ENCODE data around the gene UQCRC1. TPM values are rescaled to one million over a fixed set of nuclear protein-coding genes. Genes with fewer than 3 reads are reported as not detected.

UQCRC1 gene
- total RNA-seq, 6 donors from 2014 or later = 119 to 239 (median 154) TPM

- no peaks in the 10 kb centered on the region for H3K27me3 ChIP-seq
- H3K9me3 ChIP-seq = no peaks in the 10 kb centered on the region
- ATAC-seq (ENCODE audit: low FRiP score in 2 of 2) (no peak), DNase-seq (peak in 1 of 2 donors; percentile 22)
- H3K4me1 ChIP-seq = no peaks in the 10 kb centered on the region
- no peak for TF ChIP-seq POLR2AphosphoS5 (IDR thresholded peaks at IDR 0.05)
- TF ChIP-seq POLR2A (IDR thresholded peaks at IDR 0.05) = no peak
- no peak for TF ChIP-seq EP300 (IDR thresholded peaks at IDR 0.05)
- TF ChIP-seq CTCF (IDR thresholded peaks at IDR 0.05) = no peak
- no peak overlapping the region for H3K4me3 ChIP-seq
- no peak overlapping the region for H3K27ac ChIP-seq
- H3K36me3 ChIP-seq = no peaks in the 10 kb centered on the region
- WGBS, 2 donors = 85 to 89% methylated on average over 4 to 7 of the region's 7 CpGs
Observed at GRCh38 chr3:48572517-48572916, 36.9 kb downstream of the UQCRC1 start.

GRCh38 chr3:48571938-48572337 is 37.5 kb downstream of the UQCRC1 start:
- ATAC-seq (ENCODE audit: low FRiP score in 2 of 2) = no peak
- Histone ChIP-seq H3K27me3 (no peaks in the 10 kb centered on the region), H3K27ac (no peak overlapping the region), H3K4me3 (no peak overlapping the region), H3K4me1 (no peaks in the 10 kb centered on the region), H3K36me3 (no peaks in the 10 kb centered on the region), H3K9me3 (no peaks in the 10 kb centered on the region)
- WGBS, 2 donors = 88% methylated on average over 12 of the region's 12 CpGs
- TF ChIP-seq POLR2A (IDR thresholded peaks at IDR 0.05) (no peak), POLR2AphosphoS5 (IDR thresholded peaks at IDR 0.05) (no peak), CTCF (IDR thresholded peaks at IDR 0.05) (no peak), EP300 (IDR thresholded peaks at IDR 0.05) (no peak)
- DNase-seq = peak in 1 of 2 donors; percentile 56

GRCh38 chr3:48569808-48570450 is 39.5 kb downstream of the UQCRC1 start:
- DNase-seq (peak in 1 of 2 donors; percentile 70), ATAC-seq (ENCODE audit: low FRiP score in 2 of 2) (no peak)
- Histone ChIP-seq H3K4me1 (peaks cover 0 to 7% (median 2%) of the 10 kb centered on the region in 4 donors), H3K9me3 (no peaks in the 10 kb centered on the region), H3K27ac (no peak overlapping the region), H3K36me3 (no peaks in the 10 kb centered on the region), H3K27me3 (no peaks in the 10 kb centered on the region), H3K4me3 (no peak overlapping the region)
- TF ChIP-seq CTCF (IDR thresholded peaks at IDR 0.05) (no peak), EP300 (IDR thresholded peaks at IDR 0.05) (no peak), POLR2A (IDR thresholded peaks at IDR 0.05) (no peak), POLR2AphosphoS5 (IDR thresholded peaks at IDR 0.05) (no peak)
- whole genome bisulfite sequencing, 2 donors = 89 to 91% methylated on average over 18 of the region's 18 CpGs

- ATAC-seq (ENCODE audit: low FRiP score in 2 of 2) (no peak), DNase-seq (peak in 1 of 2 donors; percentile 60)
- Histone ChIP-seq H3K36me3 (no peaks in the 10 kb centered on the region), H3K4me1 (peaks cover 0 to 7% (median 2%) of the 10 kb centered on the region in 4 donors), H3K27me3 (no peaks in the 10 kb centered on the region), H3K9me3 (no peaks in the 10 kb centered on the region), H3K27ac (no peak overlapping the region), H3K4me3 (no peak overlapping the region)
- TF ChIP-seq POLR2AphosphoS5 (IDR thresholded peaks at IDR 0.05) = no peak
- TF ChIP-seq POLR2A (IDR thresholded peaks at IDR 0.05) = no peak
- no peak for TF ChIP-seq CTCF (IDR thresholded peaks at IDR 0.05)
- no peak for TF ChIP-seq EP300 (IDR thresholded peaks at IDR 0.05)
- WGBS, 2 donors = 88 to 94% methylated on average over 6 of the region's 10 CpGs
Observed at GRCh38 chr3:48569400-48569799, 40.0 kb downstream of the UQCRC1 start.

GRCh38 chr3:48568476-48568875 is 41.0 kb downstream of the UQCRC1 start:
- H3K27me3 ChIP-seq = no peaks in the 10 kb centered on the region

More at GRCh38 chr3:48568476-48568875, 41.0 kb downstream of the UQCRC1 start:
- H3K27ac ChIP-seq = no peak overlapping the region
- no peak overlapping the region for H3K4me3 ChIP-seq
- WGBS, 2 donors = 85 to 100% methylated on average over 2 to 7 of the region's 7 CpGs
- no peaks in the 10 kb centered on the region for H3K36me3 ChIP-seq
- DNase-seq = peak in 1 of 2 donors; percentile 59
- ATAC-seq (ENCODE audit: low FRiP score in 2 of 2) = no peak
- no peaks in the 10 kb centered on the region for H3K9me3 ChIP-seq
- H3K4me1 ChIP-seq = peaks cover 0 to 9% (median 4%) of the 10 kb centered on the region in 4 donors
- TF ChIP-seq EP300 (IDR thresholded peaks at IDR 0.05) = no peak
- no peak for TF ChIP-seq CTCF (IDR thresholded peaks at IDR 0.05)
- TF ChIP-seq POLR2AphosphoS5 (IDR thresholded peaks at IDR 0.05) = no peak
- TF ChIP-seq POLR2A (IDR thresholded peaks at IDR 0.05) = no peak

Data from upper lobe of left lung (tissue), 6 donors.